Measurements from ENCODE around the gene RBL2. TPM values are rescaled to one million over a fixed set of nuclear protein-coding genes. Genes with fewer than 3 reads are reported as not detected.

RBL2 gene
- total and polyA plus RNA-seq, 2 donors (not counting 3 experiments of a cell fraction or from before 2014, with no cell fraction given): 22.5 to 30.7 TPM

DNA sequence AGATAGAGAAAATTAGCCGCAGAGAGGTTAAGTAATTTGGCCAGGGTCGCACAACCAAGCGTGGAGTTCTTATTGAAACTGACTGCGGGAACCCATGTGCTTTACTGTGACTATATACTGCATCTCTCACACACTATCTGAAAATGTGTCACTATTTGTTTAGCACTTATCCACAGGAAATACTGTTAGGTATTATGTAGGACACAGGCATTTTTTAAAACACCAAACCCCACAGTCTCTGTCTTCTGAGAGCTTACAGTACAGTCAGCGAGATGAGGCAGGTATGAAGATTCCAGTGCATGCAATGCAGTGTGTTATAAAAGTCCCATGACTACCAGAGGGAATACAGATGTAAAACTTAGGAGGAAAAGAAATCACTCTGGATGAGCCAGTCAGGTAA, 11.3 kb downstream of the RBL2 start:
- intact Hi-C loops (cut with micrococcal nuclease): no loop called here
- Histone ChIP-seq H3K9ac (replicated peaks; ENCODE audit: extremely low read depth, insufficient read depth, low read length) (no peak overlapping the region), H3K9me1 (replicated peaks; ENCODE audit: control insufficient read depth, extremely low read depth, insufficient read depth, low read length) (no peaks in the 10 kb centered on the region), H3K4me1 (ENCODE audit: control insufficient read depth, extremely low read depth, insufficient read depth, low read length) (no peaks in the 10 kb centered on the region), H3K36me3 (ENCODE audit: control insufficient read depth in 2 of 2, extremely low read depth in 1 of 2, insufficient read depth in 2 of 2, low read length in 2 of 2) (no peaks in the 10 kb centered on the region), H3K27me3 (ENCODE audit: control insufficient read depth in 2 of 2, insufficient read depth in 2 of 2, low read length in 2 of 2) (no peaks in the 10 kb centered on the region), H3K9me3 (replicated peaks; ENCODE audit: control insufficient read depth, insufficient read depth, low read length) (no peaks in the 10 kb centered on the region), H4K20me1 (replicated peaks; ENCODE audit: control insufficient read depth, extremely low read depth, insufficient read depth, low read length) (no peaks in the 10 kb centered on the region), H3K27ac (ENCODE audit: insufficient read depth, low read depth, low read length) (no peak overlapping the region), H2AFZ (ENCODE audit: low read depth, low read length) (no peak overlapping the region), H3K4me2 (ENCODE audit: insufficient read depth, low read length) (no peak overlapping the region), H3K79me2 (ENCODE audit: control insufficient read depth, insufficient read depth, low read length) (no peaks in the 10 kb centered on the region), H3K4me3 (replicated peaks in 1 of 3; ENCODE audit: insufficient read depth in 1 of 3, low read depth in 1 of 3, low read length in 3 of 3) (no peak overlapping the region)
- FAIRE-seq: no peak
- ChIA-PET CTCF (interaction anchor here (0.9 to 2.1 kb wide), 2 partner anchors 37 to 65 kb away, joined by 3 to 8 read pairs; no protein-coding TSS in a partner anchor), POLR2A (no interaction called here)
- dilution Hi-C loops (cut with MboI; ENCODE audit: extremely low pct_ligation_motif_present, low sequenced_read_pairs): no loop called here
- DNase-seq (ENCODE audit: low read depth, low spot score): no peak
- no TSS peak for BruUV-seq (replicated peaks)
- no peak for TF ChIP-seq GATA2 (IDR thresholded peaks at IDR 0.05; ENCODE audit: insufficient read depth, insufficient read length, low read depth, low read length)

DNA sequence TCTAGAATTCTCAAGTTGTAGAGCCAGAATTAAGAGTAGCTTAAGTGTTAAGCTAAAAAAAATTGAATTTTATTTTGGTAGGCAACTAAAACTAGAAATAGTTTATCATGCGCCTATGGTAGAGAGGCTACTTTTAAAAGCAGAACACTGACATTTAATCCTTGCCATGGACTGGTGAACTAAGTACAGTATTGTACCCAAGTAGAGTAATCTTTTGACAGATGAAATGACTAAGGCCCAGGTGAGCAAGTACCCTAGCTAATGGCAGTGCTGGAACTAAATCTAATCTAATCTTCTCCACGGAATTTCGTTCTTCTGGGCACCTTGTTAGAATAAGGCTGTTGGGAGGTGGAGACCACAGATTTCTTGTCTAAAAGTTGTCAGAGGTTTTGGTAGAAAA, 11.8 kb downstream of the RBL2 start:
- POLR2A ChIA-PET: no interaction called here
- no peaks in the 10 kb centered on the region for H3K79me2 ChIP-seq (ENCODE audit: control insufficient read depth, insufficient read depth, low read length)
- no peak overlapping the region for H3K4me2 ChIP-seq (ENCODE audit: insufficient read depth, low read length)
- H2AFZ ChIP-seq (ENCODE audit: low read depth, low read length): no peak overlapping the region
- no peak for DNase-seq (ENCODE audit: low read depth, low spot score)
- no peak overlapping the region for H3K4me3 ChIP-seq (replicated peaks in 1 of 3; ENCODE audit: insufficient read depth in 1 of 3, low read depth in 1 of 3, low read length in 3 of 3)
- CTCF ChIA-PET: interaction anchor here (1.3 to 2.1 kb wide), 3 partner anchors 11 to 64 kb away, joined by 3 to 8 read pairs (median 5); no protein-coding TSS in a partner anchor
- H3K27ac ChIP-seq (ENCODE audit: insufficient read depth, low read depth, low read length): no peak overlapping the region
- no peaks in the 10 kb centered on the region for H3K9me3 ChIP-seq (replicated peaks; ENCODE audit: control insufficient read depth, insufficient read depth, low read length)
- no peaks in the 10 kb centered on the region for H3K27me3 ChIP-seq (ENCODE audit: control insufficient read depth in 2 of 2, insufficient read depth in 2 of 2, low read length in 2 of 2)
- dilution Hi-C loops (cut with MboI; ENCODE audit: extremely low pct_ligation_motif_present, low sequenced_read_pairs): no loop called here
- intact Hi-C loops (cut with micrococcal nuclease): no loop called here
- no peaks in the 10 kb centered on the region for H3K9me1 ChIP-seq (replicated peaks; ENCODE audit: control insufficient read depth, extremely low read depth, insufficient read depth, low read length)
- no TSS peak for BruUV-seq (replicated peaks)
- H3K9ac ChIP-seq (replicated peaks; ENCODE audit: extremely low read depth, insufficient read depth, low read length): no peak overlapping the region
- no peak for FAIRE-seq
- no peaks in the 10 kb centered on the region for H3K36me3 ChIP-seq (ENCODE audit: control insufficient read depth in 2 of 2, extremely low read depth in 1 of 2, insufficient read depth in 2 of 2, low read length in 2 of 2)
- H3K4me1 ChIP-seq (ENCODE audit: control insufficient read depth, extremely low read depth, insufficient read depth, low read length): no peaks in the 10 kb centered on the region
- TF ChIP-seq, protein P1, sequence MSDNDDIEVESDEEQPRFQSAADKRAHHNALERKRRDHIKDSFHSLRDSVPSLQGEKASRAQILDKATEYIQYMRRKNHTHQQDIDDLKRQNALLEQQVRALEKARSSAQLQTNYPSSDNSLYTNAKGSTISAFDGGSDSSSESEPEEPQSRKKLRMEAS (IDR thresholded peaks at IDR 0.05; ENCODE audit: insufficient read depth, insufficient read length): no peak
- no peak for TF ChIP-seq FOS (IDR thresholded peaks at IDR 0.05; ENCODE audit: borderline replicate concordance, insufficient read depth, low read length)
- no peak for TF ChIP-seq GATA2 (IDR thresholded peaks at IDR 0.05; ENCODE audit: insufficient read depth, insufficient read length, low read depth, low read length)
- TF ChIP-seq, protein P2, sequence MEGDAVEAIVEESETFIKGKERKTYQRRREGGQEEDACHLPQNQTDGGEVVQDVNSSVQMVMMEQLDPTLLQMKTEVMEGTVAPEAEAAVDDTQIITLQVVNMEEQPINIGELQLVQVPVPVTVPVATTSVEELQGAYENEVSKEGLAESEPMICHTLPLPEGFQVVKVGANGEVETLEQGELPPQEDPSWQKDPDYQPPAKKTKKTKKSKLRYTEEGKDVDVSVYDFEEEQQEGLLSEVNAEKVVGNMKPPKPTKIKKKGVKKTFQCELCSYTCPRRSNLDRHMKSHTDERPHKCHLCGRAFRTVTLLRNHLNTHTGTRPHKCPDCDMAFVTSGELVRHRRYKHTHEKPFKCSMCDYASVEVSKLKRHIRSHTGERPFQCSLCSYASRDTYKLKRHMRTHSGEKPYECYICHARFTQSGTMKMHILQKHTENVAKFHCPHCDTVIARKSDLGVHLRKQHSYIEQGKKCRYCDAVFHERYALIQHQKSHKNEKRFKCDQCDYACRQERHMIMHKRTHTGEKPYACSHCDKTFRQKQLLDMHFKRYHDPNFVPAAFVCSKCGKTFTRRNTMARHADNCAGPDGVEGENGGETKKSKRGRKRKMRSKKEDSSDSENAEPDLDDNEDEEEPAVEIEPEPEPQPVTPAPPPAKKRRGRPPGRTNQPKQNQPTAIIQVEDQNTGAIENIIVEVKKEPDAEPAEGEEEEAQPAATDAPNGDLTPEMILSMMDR (IDR thresholded peaks at IDR 0.05; ENCODE audit: extremely low read depth in 1 of 2, insufficient read depth in 1 of 2, low read depth in 1 of 2, low read length in 2 of 2): no peak
- TF ChIP-seq POLR2AphosphoS5 (IDR thresholded peaks at IDR 0.05; ENCODE audit: insufficient read depth, low read depth, low read length): no peak
- H4K20me1 ChIP-seq (replicated peaks; ENCODE audit: control insufficient read depth, extremely low read depth, insufficient read depth, low read length): no peaks in the 10 kb centered on the region

Data from endothelial cell of umbilical vein (primary cell).